Natural killer cell (primary cell): Measurements from ENCODE around the gene ZNF565. TPM values are rescaled to one million over a fixed set of nuclear protein-coding genes. Genes with fewer than 3 reads are reported as not detected.

Experiments
- ATAC-seq, 3 donors: fragments of 150-1000 bp in 2 of 3; fragments of 200-7000 bp in 1 of 3; cut with Tn5 transposase; 1 replicate in 1 of 3; 2 replicates in 2 of 3; pipeline ENCODE4 v1.10.0; 2021; ENCODE audit warnings: mild to moderate bottlenecking in 2 of 3, moderate library complexity in 2 of 3
- DNase-seq, 2 donors: peaks; one replicate each; pipeline versions ENCODE4 v3.0.0 to v3.0.0-alpha.2; 2013 to 2021; ENCODE audit warnings: mixed read lengths in 1 of 2
- H3K27ac ChIP-seq: one replicate; pipeline ENCODE4 v1.5.1; 2013; ENCODE audit warnings: mild to moderate bottlenecking, low read length
- H3K27me3 ChIP-seq: one replicate; pipeline ENCODE4 v1.6.1; 2013; ENCODE audit warnings: low read length; ENCODE audit not compliant: control insufficient read depth, insufficient read depth
- H3K36me3 ChIP-seq: one replicate; pipeline ENCODE4 v1.6.1; 2013; ENCODE audit warnings: low read length; ENCODE audit not compliant: control insufficient read depth, insufficient read depth
- H3K4me1 ChIP-seq: one replicate; pipeline ENCODE4 v1.6.1; 2013; ENCODE audit warnings: low read length; ENCODE audit not compliant: control insufficient read depth, insufficient read depth
- H3K4me3 ChIP-seq: one replicate; pipeline ENCODE4 v1.5.1; 2013; ENCODE audit warnings: low read length
- H3K9me3 ChIP-seq: one replicate; pipeline ENCODE4 v1.6.1; 2013; ENCODE audit warnings: low read length; ENCODE audit not compliant: control insufficient read depth, insufficient read depth
- H3K27ac Mint-ChIP-seq, 2 donors: one replicate each; pipeline ENCODE4 v1.8.0; 2022; ENCODE audit warnings: mild to moderate bottlenecking in 2 of 2, mixed read lengths in 2 of 2, moderate library complexity in 1 of 2
- H3K27me3 Mint-ChIP-seq, 2 donors: one replicate each; pipeline ENCODE4 v1.8.0; 2022; ENCODE audit warnings: low read depth in 2 of 2, mixed read lengths in 2 of 2
- H3K36me3 Mint-ChIP-seq: one replicate; pipeline ENCODE4 v1.8.0; 2022; ENCODE audit warnings: mixed read lengths
- H3K4me1 Mint-ChIP-seq, 2 donors: one replicate each; pipeline ENCODE4 v1.8.0; 2022; ENCODE audit warnings: mixed read lengths in 2 of 2
- H3K4me3 Mint-ChIP-seq: one replicate; pipeline ENCODE4 v1.8.0; 2022; ENCODE audit warnings: mild to moderate bottlenecking, moderate library complexity, mixed read lengths
- H3K9me3 Mint-ChIP-seq, 2 donors: one replicate each; pipeline ENCODE4 v1.8.0; 2022; ENCODE audit warnings: mixed read lengths in 2 of 2
- WGBS: methylation state at CpG from one replicate; pipeline ENCODE4 v1.1.7; 2013; ENCODE audit warnings: missing lambda C conversion rate; ENCODE audit not compliant: insufficient coverage; 5-methylcytosine and 5-hydroxymethylcytosine counted together
- intact Hi-C: fragments of 100-400 bp; cut with micrococcal nuclease; formaldehyde crosslinking; loops from one replicate; pipeline ENCODE4 v1.14.2; 2022
- total RNA-seq, 4 donors: library from RNA; stranded (reverse); fragments of 120-200 nt in 1 of 4; gene quantifications; one replicate each; pipeline versions ENCODE4 v1.2.3 to v1.2.4, GENCODE V29; 2013 to 2022
- TF ChIP-seq, protein P1 (sequence below): fragments of 200-600 bp; IDR thresholded peaks from one replicate; pipeline ENCODE4 v1.8.0; 2022; ENCODE audit warnings: antibody characterized with exemption

Gene ZNF565
- total RNA-seq, 3 donors from 2014 or later (not counting 1 experiment from before 2014, with no cell fraction given) = 7.7 to 19.1 (median 10.5) TPM

DNA sequence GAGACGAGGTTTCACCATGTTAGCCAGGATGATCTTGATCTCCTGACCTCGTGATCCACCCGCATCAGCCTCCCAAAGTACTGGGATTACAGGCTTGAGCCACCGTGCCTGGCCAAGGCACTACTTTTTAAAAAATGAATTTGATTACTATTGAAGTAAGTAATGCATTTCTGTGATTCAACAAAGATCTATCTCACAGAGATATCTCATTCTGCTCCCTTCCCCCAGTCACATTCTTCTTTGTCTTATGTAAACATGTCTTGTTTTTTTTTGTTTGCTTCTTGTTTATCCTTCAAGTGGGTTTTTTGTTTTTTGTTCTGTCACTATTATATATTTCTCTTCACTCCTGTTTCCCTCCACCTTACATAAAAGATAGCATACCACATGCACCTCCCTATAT lies 7.0 kb upstream of the ZNF565 start:
- Histone ChIP-seq H3K4me1 (peaks cover 4% of the 10 kb centered on the region), H3K36me3 (peaks cover 19% of the 10 kb centered on the region), H3K4me3 (no peak overlapping the region), H3K27me3 (no peaks in the 10 kb centered on the region), H3K27ac (no peak overlapping the region), H3K9me3 (no peaks in the 10 kb centered on the region)
- Mint-ChIP-seq H3K9me3 (no peaks in the 10 kb centered on the region), H3K27ac (peak overlapping the region; percentile 3 to 55), H3K36me3 (peaks cover 26% of the 10 kb centered on the region), H3K4me1 (peaks cover 36 to 44% of the 10 kb centered on the region in 2 donors), H3K4me3 (no peak overlapping the region), H3K27me3 (no peaks in the 10 kb centered on the region)
- TF ChIP-seq, protein P1, sequence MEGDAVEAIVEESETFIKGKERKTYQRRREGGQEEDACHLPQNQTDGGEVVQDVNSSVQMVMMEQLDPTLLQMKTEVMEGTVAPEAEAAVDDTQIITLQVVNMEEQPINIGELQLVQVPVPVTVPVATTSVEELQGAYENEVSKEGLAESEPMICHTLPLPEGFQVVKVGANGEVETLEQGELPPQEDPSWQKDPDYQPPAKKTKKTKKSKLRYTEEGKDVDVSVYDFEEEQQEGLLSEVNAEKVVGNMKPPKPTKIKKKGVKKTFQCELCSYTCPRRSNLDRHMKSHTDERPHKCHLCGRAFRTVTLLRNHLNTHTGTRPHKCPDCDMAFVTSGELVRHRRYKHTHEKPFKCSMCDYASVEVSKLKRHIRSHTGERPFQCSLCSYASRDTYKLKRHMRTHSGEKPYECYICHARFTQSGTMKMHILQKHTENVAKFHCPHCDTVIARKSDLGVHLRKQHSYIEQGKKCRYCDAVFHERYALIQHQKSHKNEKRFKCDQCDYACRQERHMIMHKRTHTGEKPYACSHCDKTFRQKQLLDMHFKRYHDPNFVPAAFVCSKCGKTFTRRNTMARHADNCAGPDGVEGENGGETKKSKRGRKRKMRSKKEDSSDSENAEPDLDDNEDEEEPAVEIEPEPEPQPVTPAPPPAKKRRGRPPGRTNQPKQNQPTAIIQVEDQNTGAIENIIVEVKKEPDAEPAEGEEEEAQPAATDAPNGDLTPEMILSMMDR = no peak
- 93% methylated on average over 4 of the region's 4 CpGs for WGBS
- DNase-seq (no peak), ATAC-seq (no peak)
- intact Hi-C loops = no loop called here

DNA sequence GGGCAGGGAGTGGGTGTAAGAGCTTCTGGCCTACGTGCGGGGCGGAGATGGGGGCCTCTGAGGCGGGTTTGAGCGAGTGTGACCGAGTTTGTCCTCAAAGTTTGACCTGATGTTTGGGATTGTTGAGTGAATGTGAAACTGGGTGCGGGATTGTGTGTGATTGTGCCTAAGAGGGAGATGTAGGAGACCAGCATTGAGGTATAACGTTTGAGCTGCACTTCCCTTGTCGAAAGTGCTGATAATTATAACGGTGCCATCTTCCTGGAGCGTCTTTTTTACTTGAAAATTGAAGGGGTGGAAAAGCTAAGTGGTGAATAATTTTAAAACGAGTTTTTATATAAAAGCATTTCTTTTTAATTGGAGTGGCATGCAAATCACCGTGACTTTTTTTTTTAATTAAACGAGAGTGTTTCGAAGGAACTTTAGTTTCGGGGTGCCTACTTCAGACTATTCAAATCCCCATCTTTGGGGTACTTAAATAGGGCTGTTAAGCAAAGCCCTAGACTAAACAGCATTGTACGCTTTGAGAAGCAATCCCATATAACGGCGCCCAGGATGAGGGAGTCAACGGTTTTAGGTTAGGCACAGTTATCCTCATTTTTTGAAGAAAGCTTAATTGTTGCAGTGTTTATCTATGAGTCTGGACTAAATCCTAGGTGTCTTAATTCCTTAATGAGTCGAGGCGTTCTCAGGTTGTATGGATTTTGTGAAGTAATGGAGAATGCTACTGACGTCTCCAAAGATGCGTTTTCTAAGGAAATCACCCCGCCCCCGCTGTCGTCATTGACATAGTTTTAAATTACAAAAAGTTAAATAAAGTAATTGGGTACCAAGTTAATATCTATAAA lies 1.0 kb upstream of the ZNF565 start:
- H3K36me3 ChIP-seq = peaks cover 5% of the 10 kb centered on the region
- under 1% methylated on average over 24 of the region's 27 CpGs for WGBS
- Mint-ChIP-seq H3K4me3 (no peak overlapping the region), H3K4me1 (peaks cover 16 to 17% of the 10 kb centered on the region in 2 donors), H3K36me3 (peaks cover 10% of the 10 kb centered on the region), H3K9me3 (no peaks in the 10 kb centered on the region), H3K27ac (no peak overlapping the region), H3K27me3 (no peaks in the 10 kb centered on the region)
- peaks cover 18% of the 10 kb centered on the region for H3K4me1 ChIP-seq
- DNase-seq = no peak
- ATAC-seq = peak in 1 of 3 donors; percentile 8
- peak overlapping the region; percentile 91 for H3K27ac ChIP-seq
- TF ChIP-seq, protein P1 = no peak
- peak overlapping the region; percentile 92 for H3K4me3 ChIP-seq
- intact Hi-C loops = loop anchor here (1.0 to 10.0 kb wide), 7 partner anchors 75 to 1155 kb away; partner anchors contain the start of genes CAPNS1, ZNF382, ZNF383 and ZNF527
- no peaks in the 10 kb centered on the region for H3K9me3 ChIP-seq
- no peaks in the 10 kb centered on the region for H3K27me3 ChIP-seq

DNA sequence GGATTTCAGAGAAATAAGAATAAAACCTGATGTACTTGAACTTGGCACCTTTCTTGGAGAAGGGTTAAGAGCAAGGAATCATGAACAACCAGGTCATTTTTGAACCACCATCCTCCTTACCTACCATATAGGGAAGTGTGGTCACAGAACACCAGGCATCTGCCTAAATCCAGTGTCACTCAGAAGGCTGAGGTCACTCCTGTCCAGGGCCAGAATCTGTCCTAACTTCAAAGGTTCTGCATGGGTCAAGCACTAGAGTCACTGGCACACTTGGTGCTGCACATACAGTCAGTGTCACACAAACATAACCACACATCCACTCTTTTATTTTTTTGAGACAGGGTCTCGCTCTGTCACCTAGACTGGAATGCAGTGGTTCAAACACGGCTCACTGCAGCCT lies 1.6 kb downstream of the ZNF565 start:
- DNase-seq (peak in 1 of 2 donors; percentile 9), ATAC-seq (no peak)
- H3K9me3 Mint-ChIP-seq = no peaks in the 10 kb centered on the region
- no peaks in the 10 kb centered on the region for H3K27me3 ChIP-seq
- H3K4me3 ChIP-seq = no peak overlapping the region
- no peak overlapping the region for H3K27ac ChIP-seq
- intact Hi-C loops = loop anchor here (10.0 kb wide), 1 partner anchor 562 kb away; the partner anchor contains the start of gene ZNF850
- H3K36me3 ChIP-seq = no peaks in the 10 kb centered on the region
- peaks cover 6% of the 10 kb centered on the region in 2 donors for H3K4me1 Mint-ChIP-seq
- no peaks in the 10 kb centered on the region for H3K27me3 Mint-ChIP-seq
- 100% methylated on average over 2 of the region's 2 CpGs for WGBS
- no peak overlapping the region for H3K4me3 Mint-ChIP-seq
- peaks cover 18% of the 10 kb centered on the region for H3K4me1 ChIP-seq
- TF ChIP-seq, protein P1 = no peak
- H3K36me3 Mint-ChIP-seq = no peaks in the 10 kb centered on the region
- H3K27ac Mint-ChIP-seq = no peak overlapping the region
- H3K9me3 ChIP-seq = no peaks in the 10 kb centered on the region
